AG04449 (cell line): ENCODE data around the gene FZD8.

ENCODE experiments used
- CTCF ChIA-PET: fragments of 350-600 bp; formaldehyde crosslinking; extraction: SDS; loops from one replicate; lab custom pipeline; 2021; ENCODE audit warnings: antibody characterized with exemption; lab: Yijun Ruan, JAX
- POLR2A ChIA-PET: fragments of 400-600, 350-600 bp; formaldehyde crosslinking; extraction: SDS; loops from one replicate; lab custom pipeline; 2020; ENCODE audit warnings: antibody characterized with exemption, inconsistent platforms; lab: Yijun Ruan, JAX
- DNase-seq: peaks from one replicate; pipeline ENCODE4 v3.0.0-alpha.2; 2010; ENCODE audit warnings: low read depth, low spot score
- H3K4me3 ChIP-seq: 2 replicates; pipeline ENCODE4 v1.5.1; 2011; ENCODE audit warnings: low read depth, mild to moderate bottlenecking, control low read depth, low read length
- TF ChIP-seq, protein P1 (sequence below): IDR thresholded peaks from one replicate; pipeline ENCODE4 v1.5.1; 2011; ENCODE audit warnings: mild to moderate bottlenecking, moderate library complexity, low read length, control low read depth, inconsistent platforms; ENCODE audit not compliant: insufficient read depth; ENCODE audit errors: missing control alignments

The FZD8 gene

GRCh38 chr10:35643151-35644049 lies 1.3 kb upstream of the FZD8 start:
- CTCF ChIA-PET = interaction anchor here (1.1 to 1.5 kb wide), 3 partner anchors 30 to 1136 kb away, joined by 4 to 5 read pairs (median 4); no protein-coding TSS in a partner anchor
- peak overlapping the region; percentile 80 for H3K4me3 ChIP-seq
- TF ChIP-seq, protein P1, sequence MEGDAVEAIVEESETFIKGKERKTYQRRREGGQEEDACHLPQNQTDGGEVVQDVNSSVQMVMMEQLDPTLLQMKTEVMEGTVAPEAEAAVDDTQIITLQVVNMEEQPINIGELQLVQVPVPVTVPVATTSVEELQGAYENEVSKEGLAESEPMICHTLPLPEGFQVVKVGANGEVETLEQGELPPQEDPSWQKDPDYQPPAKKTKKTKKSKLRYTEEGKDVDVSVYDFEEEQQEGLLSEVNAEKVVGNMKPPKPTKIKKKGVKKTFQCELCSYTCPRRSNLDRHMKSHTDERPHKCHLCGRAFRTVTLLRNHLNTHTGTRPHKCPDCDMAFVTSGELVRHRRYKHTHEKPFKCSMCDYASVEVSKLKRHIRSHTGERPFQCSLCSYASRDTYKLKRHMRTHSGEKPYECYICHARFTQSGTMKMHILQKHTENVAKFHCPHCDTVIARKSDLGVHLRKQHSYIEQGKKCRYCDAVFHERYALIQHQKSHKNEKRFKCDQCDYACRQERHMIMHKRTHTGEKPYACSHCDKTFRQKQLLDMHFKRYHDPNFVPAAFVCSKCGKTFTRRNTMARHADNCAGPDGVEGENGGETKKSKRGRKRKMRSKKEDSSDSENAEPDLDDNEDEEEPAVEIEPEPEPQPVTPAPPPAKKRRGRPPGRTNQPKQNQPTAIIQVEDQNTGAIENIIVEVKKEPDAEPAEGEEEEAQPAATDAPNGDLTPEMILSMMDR = no peak
- POLR2A ChIA-PET = no interaction called here
- no peak for DNase-seq

- TF ChIP-seq, protein P1 = no peak
- CTCF ChIA-PET = no interaction called here
- peak overlapping the region; percentile 80 for H3K4me3 ChIP-seq
- POLR2A ChIA-PET = no interaction called here
- no peak for DNase-seq
Measured at GRCh38 chr10:35642793-35643114, 658 bp upstream of the FZD8 start.

- peak overlapping the region; percentile 80 for H3K4me3 ChIP-seq
- TF ChIP-seq, protein P1 = no peak
- CTCF ChIA-PET = interaction anchor here (12.2 kb wide), 1 partner anchor 1140 kb away, joined by 236 read pairs; no protein-coding TSS in a partner anchor
- no peak for DNase-seq
- POLR2A ChIA-PET = no interaction called here
Measured at GRCh38 chr10:35641676-35642034, 441 bp downstream of the FZD8 start.

DNA sequence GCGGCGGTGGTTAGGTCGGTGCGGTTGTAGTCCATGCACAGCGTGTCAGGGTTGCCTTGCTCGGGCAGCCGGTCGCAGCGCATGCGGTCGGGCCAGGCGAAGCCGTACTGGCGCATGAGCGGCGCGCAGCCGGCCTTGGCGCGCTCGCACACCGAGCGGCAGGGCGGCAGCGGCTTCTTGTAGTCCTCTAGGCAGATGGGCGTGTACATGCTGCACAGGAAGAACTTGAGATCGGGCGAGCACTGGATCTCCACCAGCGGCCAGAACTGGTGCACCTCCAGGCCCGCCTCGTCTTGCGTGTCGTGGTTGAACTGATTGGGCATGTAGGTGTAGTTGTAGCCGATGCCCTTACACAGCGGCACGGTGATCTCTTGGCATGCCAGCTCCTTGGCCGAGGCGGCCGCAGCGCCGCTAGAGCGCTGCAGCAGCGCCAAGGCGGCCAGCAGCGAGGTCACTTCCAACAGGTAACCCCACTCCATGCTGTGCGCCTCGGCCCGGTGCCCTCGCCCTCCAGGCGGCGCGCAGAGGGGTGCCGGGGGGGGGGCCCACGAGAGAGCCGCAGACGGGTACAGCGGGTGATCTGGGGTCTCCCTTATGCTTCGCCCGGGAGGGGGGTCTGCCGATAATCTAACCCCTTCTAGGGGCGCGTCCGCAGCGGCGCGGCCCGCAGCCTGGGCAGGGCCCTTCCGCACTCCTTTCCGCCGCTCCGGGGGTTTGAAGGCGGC lies 983 bp downstream of the FZD8 start:
- TF ChIP-seq, protein P1 = no peak
- ChIA-PET CTCF (interaction anchor here (0.7 to 12.2 kb wide), 6 partner anchors 235 to 1240 kb away, joined by 3 to 236 read pairs (median 3); no protein-coding TSS in a partner anchor), POLR2A (no interaction called here)
- peak overlapping the region; percentile 80 for H3K4me3 ChIP-seq
- DNase-seq = peak; percentile 41

- H3K4me3 ChIP-seq = peak overlapping the region; percentile 71
- no peak for DNase-seq
- CTCF ChIA-PET = interaction anchor here (0.7 to 12.2 kb wide), 7 partner anchors 27 to 1241 kb away, joined by 3 to 236 read pairs (median 3); no protein-coding TSS in a partner anchor
- TF ChIP-seq, protein P1 = peak; percentile 46
- POLR2A ChIA-PET = no interaction called here
Measured at GRCh38 chr10:35640474-35640873, 1.6 kb downstream of the FZD8 start.
